AG10803 (cell line): ENCODE measurements around the gene SMTNL2.
"Not testable (repeated sequence)": the region's sequence is repeated elsewhere in the genome, so short reads cannot be mapped to it uniquely, and the experiment has no call there.

Source experiments
- DNase-seq: peaks from one replicate; pipeline ENCODE4 v3.0.0; 2010; ENCODE audit warnings: low read depth
- H3K4me3 ChIP-seq: 2 replicates; pipeline ENCODE4 v1.5.1; 2011; ENCODE audit warnings: mild to moderate bottlenecking, low read length, control low read depth
- TF ChIP-seq, protein P1 (sequence below): conservative IDR thresholded peaks from 2 replicates; pipeline ENCODE4 v1.5.1; 2011; ENCODE audit warnings: mild to moderate bottlenecking, low read length, control low read depth, inconsistent platforms

Gene SMTNL2

GRCh38 chr17:4617090-4617489, 32.8 kb downstream of the SMTNL2 start:
- no peak for DNase-seq
- TF ChIP-seq, protein P1, sequence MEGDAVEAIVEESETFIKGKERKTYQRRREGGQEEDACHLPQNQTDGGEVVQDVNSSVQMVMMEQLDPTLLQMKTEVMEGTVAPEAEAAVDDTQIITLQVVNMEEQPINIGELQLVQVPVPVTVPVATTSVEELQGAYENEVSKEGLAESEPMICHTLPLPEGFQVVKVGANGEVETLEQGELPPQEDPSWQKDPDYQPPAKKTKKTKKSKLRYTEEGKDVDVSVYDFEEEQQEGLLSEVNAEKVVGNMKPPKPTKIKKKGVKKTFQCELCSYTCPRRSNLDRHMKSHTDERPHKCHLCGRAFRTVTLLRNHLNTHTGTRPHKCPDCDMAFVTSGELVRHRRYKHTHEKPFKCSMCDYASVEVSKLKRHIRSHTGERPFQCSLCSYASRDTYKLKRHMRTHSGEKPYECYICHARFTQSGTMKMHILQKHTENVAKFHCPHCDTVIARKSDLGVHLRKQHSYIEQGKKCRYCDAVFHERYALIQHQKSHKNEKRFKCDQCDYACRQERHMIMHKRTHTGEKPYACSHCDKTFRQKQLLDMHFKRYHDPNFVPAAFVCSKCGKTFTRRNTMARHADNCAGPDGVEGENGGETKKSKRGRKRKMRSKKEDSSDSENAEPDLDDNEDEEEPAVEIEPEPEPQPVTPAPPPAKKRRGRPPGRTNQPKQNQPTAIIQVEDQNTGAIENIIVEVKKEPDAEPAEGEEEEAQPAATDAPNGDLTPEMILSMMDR = no peak
- H3K4me3 ChIP-seq = no peak overlapping the region

DNA sequence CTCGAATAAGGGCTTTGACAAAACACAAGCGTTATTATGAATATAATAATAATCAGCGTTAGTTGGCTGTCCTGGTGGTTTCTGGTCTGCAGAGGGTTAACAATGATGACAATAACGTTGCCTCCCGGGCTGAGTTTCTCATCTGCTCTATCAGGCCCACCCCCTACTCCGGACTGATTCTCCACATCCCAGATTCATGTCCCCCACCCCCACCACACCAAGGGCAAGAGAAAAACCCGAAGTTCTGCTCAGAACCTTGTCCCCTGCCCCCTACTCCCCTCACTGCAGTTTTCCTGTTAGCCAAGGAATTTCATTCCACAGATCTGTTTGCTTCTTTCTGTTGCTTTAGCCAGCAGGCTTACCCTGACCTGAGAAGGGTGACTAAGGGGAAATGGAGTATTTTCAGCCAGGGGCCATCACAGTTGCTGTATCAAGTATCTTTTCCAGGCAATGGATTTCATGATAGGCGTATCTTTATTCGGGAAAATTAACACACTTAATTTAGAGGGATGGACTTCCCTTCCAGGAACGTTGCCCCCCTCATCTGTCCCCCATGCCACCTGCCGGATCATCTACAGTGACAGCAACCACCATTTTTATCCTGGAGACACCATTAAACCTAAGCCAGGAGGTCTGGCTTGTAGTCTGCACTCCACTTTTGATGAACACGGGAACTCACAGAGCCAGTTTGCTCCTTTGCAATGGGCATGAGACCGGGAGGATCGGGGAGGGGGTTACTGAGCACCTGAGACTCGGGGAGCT, 33.4 kb downstream of the SMTNL2 start:
- no peak overlapping the region for H3K4me3 ChIP-seq
- DNase-seq = no peak
- TF ChIP-seq, protein P1 = no peak

DNA sequence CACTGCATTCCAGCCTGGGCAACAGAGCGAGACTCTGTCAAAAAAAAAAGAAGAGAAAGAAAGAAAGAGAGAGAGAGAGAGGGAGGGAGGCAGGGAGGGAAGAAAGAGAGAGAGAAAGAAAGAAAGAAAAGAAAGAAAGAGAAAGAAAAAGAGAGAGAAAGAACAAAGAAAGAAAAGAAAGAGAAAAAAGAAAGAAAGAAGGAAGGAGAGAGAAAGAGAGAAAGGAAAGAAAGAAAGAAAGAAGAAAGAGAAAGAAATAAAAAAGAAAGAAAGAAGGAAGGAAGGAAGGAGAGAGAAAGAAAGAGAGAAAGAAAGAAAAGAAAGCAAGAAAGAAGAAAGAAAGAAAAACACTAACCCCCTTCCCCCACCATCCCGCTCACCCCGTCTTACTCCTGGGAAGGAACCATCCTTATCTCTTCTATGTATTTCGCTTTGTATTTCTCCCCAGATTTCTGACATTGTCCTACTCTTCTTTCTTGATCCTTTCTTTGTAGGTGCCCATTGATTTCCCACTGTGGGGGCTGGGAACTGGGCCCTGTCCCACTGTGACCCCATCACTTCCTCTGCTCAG, 36.3 kb downstream of the SMTNL2 start:
- no peak overlapping the region for H3K4me3 ChIP-seq
- DNase-seq = no peak
- TF ChIP-seq, protein P1 = no peak

DNA sequence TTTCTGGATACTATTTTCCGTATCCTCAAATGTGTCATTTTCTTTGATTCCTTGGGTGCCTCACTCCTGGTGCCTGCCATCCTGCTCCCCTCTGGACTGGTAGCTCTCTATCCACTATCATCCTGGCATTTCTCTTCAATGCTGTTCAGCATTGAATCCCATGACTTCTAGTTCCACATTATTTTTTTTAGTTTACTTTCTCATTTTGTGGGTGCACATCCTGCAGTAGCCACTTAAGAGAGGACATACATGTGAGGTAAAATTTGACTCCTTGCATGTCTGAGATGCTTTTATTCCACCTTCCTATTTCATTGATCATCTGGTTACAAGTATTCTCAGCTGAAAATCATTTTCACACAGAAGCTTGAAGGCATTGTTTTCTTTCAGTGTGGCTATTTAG, 38.0 kb downstream of the SMTNL2 start:
- TF ChIP-seq, protein P1 = no peak
- DNase-seq = no peak
- no peak overlapping the region for H3K4me3 ChIP-seq

- TF ChIP-seq, protein P1 = no peak
- no peak overlapping the region for H3K4me3 ChIP-seq
- DNase-seq = no peak
Observed at GRCh38 chr17:4623249-4623648, 38.9 kb downstream of the SMTNL2 start.

- H3K4me3 ChIP-seq = not testable (repeated sequence)
Observed at GRCh38 chr17:4624451-4624911, 40.2 kb downstream of the SMTNL2 start.

DNA sequence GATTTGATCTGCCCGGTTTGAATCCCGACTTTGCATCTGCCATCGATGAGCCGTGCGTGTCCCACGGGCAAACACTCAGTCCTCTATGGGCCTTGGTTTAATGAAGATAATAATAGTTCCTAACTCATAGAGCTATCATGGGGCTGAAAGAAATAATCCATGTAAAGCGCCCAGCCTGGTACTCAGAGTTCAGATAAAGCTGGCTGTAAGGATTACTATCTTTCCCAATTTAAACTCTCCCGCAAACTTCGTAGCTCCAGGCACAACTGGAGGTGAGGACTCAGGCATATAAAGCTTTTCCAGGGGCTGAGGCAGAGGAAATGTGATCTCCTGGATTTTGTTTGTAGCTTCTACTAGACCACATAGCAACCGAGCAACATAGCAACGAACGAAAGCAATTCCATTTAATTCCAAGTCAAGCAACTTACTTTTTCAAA, 40.9 kb downstream of the SMTNL2 start:
- no peak overlapping the region for H3K4me3 ChIP-seq
- DNase-seq = peak; percentile 22
- TF ChIP-seq, protein P1 = no peak

More at GRCh38 chr17:4624451-4624911, 40.2 kb downstream of the SMTNL2 start:
- peak; percentile 58 for DNase-seq
